Measurements from ENCODE around the gene LRRC56.

Gene LRRC56

DNA sequence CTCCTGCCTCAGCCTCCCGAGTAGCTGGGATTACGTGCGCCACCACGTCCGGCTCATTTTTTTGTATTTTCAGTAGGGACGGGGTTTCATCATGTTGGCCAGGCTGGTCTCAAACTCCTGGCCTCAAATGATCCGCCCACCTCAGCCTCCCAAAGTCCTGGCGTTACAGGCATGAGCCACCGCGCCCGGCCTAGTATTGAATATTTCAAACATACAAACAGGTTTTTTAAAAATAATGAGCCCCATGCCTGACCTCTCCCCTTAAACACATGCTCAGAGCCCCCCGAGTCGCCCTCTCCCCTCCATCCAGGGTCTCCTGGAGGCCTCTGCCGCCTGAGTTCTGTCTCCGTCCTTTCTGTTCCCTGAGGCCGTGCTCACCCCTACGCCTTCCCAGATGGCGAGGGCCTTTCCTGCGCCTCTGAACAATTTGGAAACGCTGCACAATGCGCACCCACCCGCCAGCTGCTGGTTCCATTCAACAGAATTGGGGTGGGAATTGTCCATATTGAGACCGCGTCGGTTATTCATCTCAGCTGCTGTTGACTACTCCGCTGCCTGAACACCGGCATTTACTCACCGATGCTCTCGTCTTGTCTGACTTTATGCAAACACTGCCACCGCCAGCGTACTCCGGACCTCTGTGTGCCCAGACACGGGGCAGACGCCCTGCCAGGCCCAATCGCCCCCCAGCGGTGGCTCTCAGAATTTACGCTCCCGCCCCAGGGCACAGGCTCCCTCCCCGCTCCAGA is 16.7 kb upstream of the LRRC56 start (continued):
- no peak for TF ChIP-seq ZNF776 (tag by site-specific recombination; IDR thresholded peaks at IDR 0.05; ENCODE audit: borderline replicate concordance)
- TF ChIP-seq INSM2 (tag by site-specific recombination; IDR thresholded peaks at IDR 0.05): no peak
- TF ChIP-seq SP2 (tag by site-specific recombination; IDR thresholded peaks at IDR 0.05): no peak
- no peak for TF ChIP-seq EGR2 (tag by site-specific recombination; IDR thresholded peaks at IDR 0.05; ENCODE audit: low read depth)
- no peak for TF ChIP-seq ZNF623 (tag by site-specific recombination; IDR thresholded peaks at IDR 0.05)
- no peak for TF ChIP-seq ZNF366 (tag by site-specific recombination; conservative IDR thresholded peaks at IDR 0.05)
- TF ChIP-seq ZNF624 (tag by site-specific recombination; IDR thresholded peaks at IDR 0.05): no peak
- TF ChIP-seq ZNF830 (tag by site-specific recombination; IDR thresholded peaks at IDR 0.05; ENCODE audit: low read depth): no peak
- no peak for TF ChIP-seq ZNF10 (tag by site-specific recombination; IDR thresholded peaks at IDR 0.05)
- no peak for TF ChIP-seq ZNF473 (tag by site-specific recombination; IDR thresholded peaks at IDR 0.05)
- no peak for TF ChIP-seq ZFHX2 (tag by site-specific recombination; conservative IDR thresholded peaks at IDR 0.05)

- no peaks in the 10 kb centered on the region for H3K36me3 ChIP-seq (ENCODE audit: control insufficient read depth in 2 of 2, insufficient read depth in 1 of 2, low read length in 2 of 2)
- ChIA-PET POLR2A (interaction anchor here (1.1 to 1.2 kb wide), 2 partner anchors 13 to 15 kb away, joined by 3 to 4 read pairs; no protein-coding TSS in a partner anchor), CTCF (interaction anchor here (0.7 to 0.9 kb wide), 3 partner anchors 9 to 185 kb away, joined by 3 read pairs; partner anchors contain the start of gene EPS8L2)
- H3K9me3 ChIP-seq (ENCODE audit: control insufficient read depth, insufficient read depth, low read depth, low read length): no peaks in the 10 kb centered on the region
- TF ChIP-seq WT1 (tag by site-specific recombination; IDR thresholded peaks at IDR 0.05) (no peak), TRIM28 (IDR thresholded peaks at IDR 0.05; ENCODE audit: borderline replicate concordance, low read length) (no peak), ZNF169 (tag by site-specific recombination; IDR thresholded peaks at IDR 0.05) (no peak), YY1 (tag by site-specific recombination; IDR thresholded peaks at IDR 0.05) (no peak)
- H3K4me1 ChIP-seq (ENCODE audit: control insufficient read depth, insufficient read depth, low read length): no peaks in the 10 kb centered on the region
- H3K27ac ChIP-seq (ENCODE audit: extremely low read depth, low read depth, low read length): no peak overlapping the region
- H3K4me3 ChIP-seq (ENCODE audit: low read depth, low read length): no peak overlapping the region
These were observed 16.1 kb upstream of the LRRC56 start for GRCh38 chr11:521177-521688.

DNA sequence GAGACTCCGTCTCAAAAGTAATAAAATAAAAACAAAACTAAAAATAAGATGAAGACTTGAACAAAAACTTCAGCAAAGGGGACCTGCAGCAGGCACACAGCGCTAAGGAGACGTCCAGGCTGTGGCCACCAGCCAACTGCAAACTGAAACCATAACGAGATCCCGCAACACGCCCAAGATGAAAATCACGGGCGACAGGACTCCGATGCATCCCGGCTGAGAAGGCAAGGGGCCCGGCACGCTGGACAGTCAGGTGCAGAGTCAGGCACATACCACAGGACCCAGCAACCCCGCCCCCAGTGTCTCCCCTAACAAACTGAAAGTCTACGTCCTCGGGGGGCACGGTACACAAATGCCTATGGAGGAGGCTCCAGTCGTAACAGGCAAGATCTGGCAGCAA is 11.1 kb upstream of the LRRC56 start:
- no peak for TF ChIP-seq EGR2 (tag by site-specific recombination; IDR thresholded peaks at IDR 0.05; ENCODE audit: low read depth)
- TF ChIP-seq ZNF48 (tag by site-specific recombination; IDR thresholded peaks at IDR 0.05): no peak
- TF ChIP-seq ZNF513 (tag by site-specific recombination; IDR thresholded peaks at IDR 0.05): no peak
- TF ChIP-seq SP3 (tag by site-specific recombination; IDR thresholded peaks at IDR 0.05): no peak
- TF ChIP-seq ZNF777 (tag by site-specific recombination; IDR thresholded peaks at IDR 0.05; ENCODE audit: borderline replicate concordance): no peak
- no peak for TF ChIP-seq ZNF530 (tag by site-specific recombination; IDR thresholded peaks at IDR 0.05; ENCODE audit: low read depth)
- TF ChIP-seq FEZF1 (tag by site-specific recombination; IDR thresholded peaks at IDR 0.05): no peak
- no peak for TF ChIP-seq MYNN (tag by site-specific recombination; IDR thresholded peaks at IDR 0.05; ENCODE audit: borderline replicate concordance)
- no peak for TF ChIP-seq GLI2 (tag by site-specific recombination; IDR thresholded peaks at IDR 0.05; ENCODE audit: borderline replicate concordance, low read depth)
- TF ChIP-seq YY1 (tag by site-specific recombination; IDR thresholded peaks at IDR 0.05): no peak
- no peak for TF ChIP-seq OVOL3 (tag by site-specific recombination; IDR thresholded peaks at IDR 0.05)
- TF ChIP-seq MEIS1 (CRISPR knock-in tag; IDR thresholded peaks at IDR 0.05; ENCODE audit: borderline replicate concordance): no peak
- no peak for TF ChIP-seq ZNF670 (tag by site-specific recombination; IDR thresholded peaks at IDR 0.05; ENCODE audit: low read depth)
- TF ChIP-seq, protein P1, sequence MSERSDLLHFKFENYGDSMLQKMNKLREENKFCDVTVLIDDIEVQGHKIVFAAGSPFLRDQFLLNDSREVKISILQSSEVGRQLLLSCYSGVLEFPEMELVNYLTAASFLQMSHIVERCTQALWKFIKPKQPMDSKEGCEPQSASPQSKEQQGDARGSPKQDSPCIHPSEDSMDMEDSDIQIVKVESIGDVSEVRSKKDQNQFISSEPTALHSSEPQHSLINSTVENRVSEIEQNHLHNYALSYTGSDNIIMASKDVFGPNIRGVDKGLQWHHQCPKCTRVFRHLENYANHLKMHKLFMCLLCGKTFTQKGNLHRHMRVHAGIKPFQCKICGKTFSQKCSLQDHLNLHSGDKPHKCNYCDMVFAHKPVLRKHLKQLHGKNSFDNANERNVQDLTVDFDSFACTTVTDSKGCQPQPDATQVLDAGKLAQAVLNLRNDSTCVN (tag by site-specific recombination; optimal IDR thresholded peaks at IDR 0.05): no peak
- TF ChIP-seq AEBP2 (tag by site-specific recombination; IDR thresholded peaks at IDR 0.05; ENCODE audit: borderline replicate concordance): no peak
- no peak for TF ChIP-seq WT1 (tag by site-specific recombination; IDR thresholded peaks at IDR 0.05)
- peaks cover 0 to 19% of the 10 kb centered on the region in 2 experiments; a peak in 1 of 3 replicates for H3K36me3 ChIP-seq (ENCODE audit: control insufficient read depth in 2 of 2, insufficient read depth in 1 of 2, low read length in 2 of 2)
- ChIA-PET POLR2A (no interaction called here), CTCF (no interaction called here)
- H3K9me3 ChIP-seq (ENCODE audit: control insufficient read depth, insufficient read depth, low read depth, low read length): no peaks in the 10 kb centered on the region
- H3K27ac ChIP-seq (ENCODE audit: extremely low read depth, low read depth, low read length): no peak overlapping the region
- no peaks in the 10 kb centered on the region for H3K4me1 ChIP-seq (ENCODE audit: control insufficient read depth, insufficient read depth, low read length)
- no peak overlapping the region for H3K4me3 ChIP-seq (ENCODE audit: low read depth, low read length)

All from HEK293 (cell line).